ENCODE data around the gene ACO2. TPM values are rescaled to one million over a fixed set of nuclear protein-coding genes. Genes with fewer than 3 reads are reported as not detected.

Gene ACO2
- total RNA-seq: 78.6 TPM

DNA sequence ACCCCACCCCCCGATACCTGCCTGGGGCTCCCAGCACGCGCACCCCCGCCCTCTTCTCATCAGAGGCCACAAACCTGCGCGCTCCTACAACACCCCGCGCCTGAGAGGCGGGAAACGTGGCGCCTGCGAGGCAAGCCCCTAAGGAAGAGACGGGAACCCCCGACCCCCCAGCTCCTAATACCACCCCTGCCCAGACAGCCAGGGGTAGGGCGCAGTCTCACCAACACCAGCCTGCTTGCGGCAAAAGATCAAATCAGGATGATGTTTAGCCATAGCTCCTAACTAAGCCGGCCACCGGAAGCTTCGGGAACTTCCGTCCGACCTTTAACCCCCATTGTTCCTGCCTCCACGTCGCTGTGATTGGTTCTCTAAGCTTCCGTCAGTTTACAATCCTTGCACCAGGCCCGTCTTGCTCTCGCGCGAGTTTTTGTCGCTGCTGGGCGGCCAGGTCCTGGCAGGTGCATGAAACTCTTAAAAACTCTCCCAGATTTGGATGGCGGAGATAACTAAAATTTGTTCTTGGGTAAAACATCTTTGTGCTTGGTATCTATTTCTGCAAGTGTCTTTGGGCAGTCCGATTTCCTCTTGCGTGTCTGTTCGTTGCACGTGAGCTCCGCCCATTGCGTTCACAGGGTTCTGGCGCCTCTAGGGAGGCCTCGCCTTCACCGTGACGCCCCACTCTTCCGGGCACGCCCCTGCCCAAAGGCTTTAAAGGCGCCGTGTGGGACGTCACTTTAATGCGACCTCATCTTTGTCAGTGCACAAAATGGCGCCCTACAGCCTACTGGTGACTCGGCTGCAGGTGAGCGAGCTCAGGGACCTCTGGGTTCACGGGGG, at the start of gene ACO2, which contains the start of gene PHF5A:
TSS of gene ACO2 (plus strand) at position 737 of the 837 bp plus-strand sequence. CDS start at position 767, 30 bp downstream.
TSS of gene PHF5A (minus strand) at position 312 of the 837 bp plus-strand sequence. CDS start at position 273, 39 bp downstream.
- TF ChIP-seq, protein P1, sequence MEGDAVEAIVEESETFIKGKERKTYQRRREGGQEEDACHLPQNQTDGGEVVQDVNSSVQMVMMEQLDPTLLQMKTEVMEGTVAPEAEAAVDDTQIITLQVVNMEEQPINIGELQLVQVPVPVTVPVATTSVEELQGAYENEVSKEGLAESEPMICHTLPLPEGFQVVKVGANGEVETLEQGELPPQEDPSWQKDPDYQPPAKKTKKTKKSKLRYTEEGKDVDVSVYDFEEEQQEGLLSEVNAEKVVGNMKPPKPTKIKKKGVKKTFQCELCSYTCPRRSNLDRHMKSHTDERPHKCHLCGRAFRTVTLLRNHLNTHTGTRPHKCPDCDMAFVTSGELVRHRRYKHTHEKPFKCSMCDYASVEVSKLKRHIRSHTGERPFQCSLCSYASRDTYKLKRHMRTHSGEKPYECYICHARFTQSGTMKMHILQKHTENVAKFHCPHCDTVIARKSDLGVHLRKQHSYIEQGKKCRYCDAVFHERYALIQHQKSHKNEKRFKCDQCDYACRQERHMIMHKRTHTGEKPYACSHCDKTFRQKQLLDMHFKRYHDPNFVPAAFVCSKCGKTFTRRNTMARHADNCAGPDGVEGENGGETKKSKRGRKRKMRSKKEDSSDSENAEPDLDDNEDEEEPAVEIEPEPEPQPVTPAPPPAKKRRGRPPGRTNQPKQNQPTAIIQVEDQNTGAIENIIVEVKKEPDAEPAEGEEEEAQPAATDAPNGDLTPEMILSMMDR (IDR thresholded peaks at IDR 0.05): peak in 1 of 3 experiments; percentile 10
- peak in 1 of 2 donors; percentile 40 for TF ChIP-seq POLR2A (IDR thresholded peaks at IDR 0.05)
- peak; percentile 94 to 97 for TF ChIP-seq POLR2AphosphoS5 (IDR thresholded peaks at IDR 0.05; ENCODE audit: insufficient read depth in 1 of 2, low read depth in 1 of 2)
- Histone ChIP-seq H3K36me3 (peaks cover 5 to 46% of the 10 kb centered on the region in 2 donors), H3K27ac (peak within 1 kb of the TSS; percentile 95), H3K4me1 (peaks cover 46% of the 10 kb centered on the region), H3K9me3 (no peaks in the 10 kb centered on the region), H3K4me3 (peak within 1 kb of the TSS; percentile 98 to 99), H3K27me3 (no peaks in the 10 kb centered on the region)
- intact Hi-C loops (cut with DNase I): no loop called here
- peak; percentile 98 for DNase-seq (ENCODE audit: extremely low spot score in 2 of 2)

DNA sequence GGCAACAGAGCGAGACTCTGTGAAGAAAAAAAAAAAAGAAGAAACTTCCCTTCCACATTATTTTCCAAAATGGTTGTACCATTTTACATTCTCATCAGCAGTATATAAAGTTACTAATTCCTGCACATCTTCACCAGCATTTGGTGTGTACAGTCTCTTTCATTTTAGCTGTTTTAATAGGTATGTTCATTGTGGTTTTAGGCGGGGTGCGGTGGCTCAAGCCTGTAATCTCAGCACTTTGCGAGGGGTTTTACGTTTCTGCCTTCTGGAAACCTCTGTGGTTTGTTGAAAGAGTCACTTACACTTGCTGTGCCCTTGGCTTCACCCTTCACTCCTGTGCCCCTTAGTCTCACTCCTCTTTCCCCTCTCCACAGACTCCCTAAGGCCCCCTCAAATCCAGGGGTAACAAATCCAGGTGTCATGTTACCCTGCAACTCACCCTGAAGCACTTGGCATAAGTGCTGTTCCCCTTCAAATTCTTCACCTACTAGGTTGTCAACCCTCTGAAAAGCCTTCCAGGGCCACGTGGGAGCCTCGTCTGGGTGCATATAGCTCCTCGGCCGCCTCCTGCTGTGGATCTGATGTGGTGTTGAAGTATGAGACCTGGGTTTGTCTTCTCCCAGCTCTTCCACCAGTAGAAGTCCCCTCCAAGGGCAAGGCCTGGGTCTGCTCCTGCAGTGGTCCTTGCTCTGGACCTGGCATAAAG, 43.1 kb upstream of the ACO2 start:
- intact Hi-C loops (cut with DNase I): no loop called here
- H3K4me1 ChIP-seq: no peaks in the 10 kb centered on the region
- H3K27ac ChIP-seq: no peak overlapping the region
- no peak overlapping the region for H3K4me3 ChIP-seq
- TF ChIP-seq, protein P1 (IDR thresholded peaks at IDR 0.05): no peak
- no peak for TF ChIP-seq POLR2AphosphoS5 (IDR thresholded peaks at IDR 0.05; ENCODE audit: insufficient read depth in 1 of 2, low read depth in 1 of 2)
- no peak for TF ChIP-seq POLR2A (IDR thresholded peaks at IDR 0.05)
- H3K27me3 ChIP-seq: no peaks in the 10 kb centered on the region
- H3K9me3 ChIP-seq: no peaks in the 10 kb centered on the region
- peaks cover 0 to 9% of the 10 kb centered on the region in 2 donors for H3K36me3 ChIP-seq
- no peak for DNase-seq (ENCODE audit: extremely low spot score in 2 of 2)

DNA sequence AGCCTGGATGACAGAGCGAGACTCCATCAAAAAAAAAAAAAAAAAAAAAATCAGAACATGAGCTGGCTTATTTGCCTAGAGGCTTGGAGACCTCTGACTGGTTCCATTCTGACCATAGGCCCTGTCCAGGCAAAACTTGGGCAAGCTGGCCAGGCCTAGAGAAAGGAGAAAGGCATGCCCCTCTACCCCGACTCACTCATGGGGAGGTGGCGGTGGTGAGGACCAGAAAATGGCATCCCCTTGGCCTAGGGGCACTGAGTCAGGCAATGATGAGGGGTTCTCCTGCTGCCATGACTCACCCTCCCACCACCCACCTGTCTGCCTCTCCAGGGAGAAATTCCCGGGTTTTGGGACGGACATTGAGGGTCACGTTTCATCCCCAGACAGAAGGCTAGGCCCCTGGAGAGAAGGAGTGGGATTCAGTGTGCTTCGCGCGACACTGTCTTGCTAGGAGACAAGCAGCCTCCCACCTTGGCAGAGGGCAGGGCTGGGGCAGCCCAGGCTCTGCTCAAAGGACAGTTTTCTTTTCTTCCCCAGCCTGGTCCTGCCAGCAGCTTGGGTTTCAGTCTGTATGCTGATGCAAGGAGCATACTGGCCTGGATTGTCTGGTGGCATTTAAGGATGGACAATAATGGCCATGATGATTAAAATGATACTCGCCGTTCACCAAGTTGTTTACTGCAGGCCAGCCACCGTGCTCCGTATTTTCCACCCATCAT, 39.5 kb upstream of the ACO2 start:
- Histone ChIP-seq H3K4me3 (no peak overlapping the region), H3K27ac (no peak overlapping the region), H3K36me3 (peaks cover 0 to 12% of the 10 kb centered on the region in 2 donors), H3K4me1 (peaks cover 5% of the 10 kb centered on the region), H3K27me3 (no peaks in the 10 kb centered on the region), H3K9me3 (no peaks in the 10 kb centered on the region)
- no peak for TF ChIP-seq POLR2A (IDR thresholded peaks at IDR 0.05)
- TF ChIP-seq POLR2AphosphoS5 (IDR thresholded peaks at IDR 0.05; ENCODE audit: insufficient read depth in 1 of 2, low read depth in 1 of 2): no peak
- TF ChIP-seq, protein P1 (IDR thresholded peaks at IDR 0.05): no peak
- no peak for DNase-seq (ENCODE audit: extremely low spot score in 2 of 2)
- intact Hi-C loops (cut with DNase I): no loop called here

DNA sequence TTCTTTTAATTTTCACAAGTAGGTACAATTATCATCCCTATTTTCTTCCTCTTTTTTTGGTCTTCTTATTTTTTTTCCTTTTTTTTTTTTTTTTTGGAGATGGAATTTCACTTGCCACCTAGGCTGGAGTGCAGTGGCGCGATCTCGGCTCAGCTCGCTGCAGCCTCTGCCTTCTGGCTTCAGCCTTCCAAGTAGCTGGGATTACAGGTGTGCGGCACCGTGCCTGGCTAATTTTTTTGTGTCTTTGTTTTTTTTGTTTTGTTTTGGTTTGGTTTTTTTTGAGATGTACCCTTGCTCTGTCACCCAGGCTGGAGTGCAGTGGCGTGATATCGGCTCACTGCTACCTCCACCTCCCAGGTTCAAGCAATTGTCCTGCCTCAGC, 39.0 kb upstream of the ACO2 start:
- H3K9me3 ChIP-seq: no peaks in the 10 kb centered on the region
- peaks cover 10% of the 10 kb centered on the region for H3K4me1 ChIP-seq
- H3K4me3 ChIP-seq: no peak overlapping the region
- DNase-seq (ENCODE audit: extremely low spot score in 2 of 2): no peak
- intact Hi-C loops (cut with DNase I): no loop called here
- no peak overlapping the region for H3K27ac ChIP-seq
- no peaks in the 10 kb centered on the region for H3K27me3 ChIP-seq
- TF ChIP-seq POLR2A (IDR thresholded peaks at IDR 0.05) (no peak), POLR2AphosphoS5 (IDR thresholded peaks at IDR 0.05; ENCODE audit: insufficient read depth in 1 of 2, low read depth in 1 of 2) (no peak)
- TF ChIP-seq, protein P1 (IDR thresholded peaks at IDR 0.05): no peak
- peaks cover 0 to 17% of the 10 kb centered on the region in 2 donors for H3K36me3 ChIP-seq
